GM12878 (cell line): Measurements from ENCODE around the gene PRADC1. TPM values are rescaled to one million over a fixed set of nuclear protein-coding genes. Genes with fewer than 3 reads are reported as not detected.

Source experiments
- ATAC-seq: fragments of 200-7000 bp; cut with Tn5 transposase; 3 replicates; pipeline ENCODE4 v1.9.1; 2020; ENCODE audit warnings: mild to moderate bottlenecking, moderate library complexity
- BruUV-seq: library from RNA; stranded (reverse); fragments of 400-500 nt; replicated peaks from 2 replicates; lab custom pipeline; 2021; lab: Mats Ljungman, UMichigan
- CTCF ChIA-PET: fragments of 300-600 bp; sonication (Branson Sonifier 250); formaldehyde crosslinking; extraction: SDS; loops from one replicate; lab custom pipeline; 2021; ENCODE audit warnings: inconsistent platforms; lab: Yijun Ruan, JAX
- POLR2A ChIA-PET: fragments of 350-600 bp; formaldehyde crosslinking; extraction: SDS; loops from one replicate; lab custom pipeline; 2021; ENCODE audit warnings: inconsistent platforms; lab: Charles Lee
- RAD21 ChIA-PET: fragments of 300-600 bp; sonication (Branson Sonifier 250); formaldehyde crosslinking; loops from one replicate; lab custom pipeline; 2023; ENCODE audit warnings: antibody characterized with exemption; ENCODE audit not compliant: unreplicated experiment; lab: Charles Lee
- SMC1A ChIA-PET: fragments of 300-600 bp; sonication (Branson Sonifier 250); formaldehyde crosslinking; loops from one replicate; lab custom pipeline; 2023; ENCODE audit not compliant: unreplicated experiment, uncharacterized antibody; lab: Charles Lee
- DNase-seq: peaks from one replicate; pipeline ENCODE4 v3.0.0-alpha.2; 2011; ENCODE audit warnings: low read depth, low spot score
- FAIRE-seq: peaks from 3 replicates; lab custom pipeline; 2011; peaks lifted over from hg19 to GRCh38; lab: Jason Lieb, UNC
- H2AFZ ChIP-seq: 2 replicates; pipeline ENCODE4 v1.6.0; 2011; ENCODE audit warnings: low read depth, low read length, control low read depth; ENCODE audit not compliant: control insufficient read depth
- H3K27ac ChIP-seq: 2 replicates; pipeline ENCODE4 v1.5.1; 2011; ENCODE audit warnings: control low read depth; ENCODE audit not compliant: control insufficient read depth, insufficient read depth
- H3K27me3 ChIP-seq, 2 experiments: replicated peaks in 1 of 2; 2 replicates each; pipeline versions ENCODE4 v1.6.0 to v1.6.1; 2011; ENCODE audit warnings: low read length in 1 of 2; ENCODE audit not compliant: control insufficient read depth in 2 of 2, insufficient read depth in 2 of 2
- H3K36me3 ChIP-seq, 2 experiments: 2 replicates each; pipeline ENCODE4 v1.5.1; 2011; ENCODE audit warnings: low read length in 1 of 2; ENCODE audit not compliant: control insufficient read depth in 2 of 2, insufficient read depth in 2 of 2
- H3K4me1 ChIP-seq: 2 replicates; pipeline ENCODE4 v1.6.1; 2011; ENCODE audit warnings: mild to moderate bottlenecking, low read length, moderate library complexity, mixed read lengths; ENCODE audit not compliant: control insufficient read depth, insufficient read depth
- H3K4me2 ChIP-seq: 2 replicates; pipeline ENCODE4 v1.6.0; 2011; ENCODE audit warnings: control low read depth; ENCODE audit not compliant: control insufficient read depth, insufficient read depth
- H3K4me3 ChIP-seq: fragments of 200-600 bp; sonication (generic); 2 replicates; pipeline ENCODE4 v1.5.1; 2016
- H3K79me2 ChIP-seq: 2 replicates; pipeline ENCODE4 v1.6.0; 2011; ENCODE audit warnings: low read length; ENCODE audit not compliant: control insufficient read depth, insufficient read depth
- H3K9ac ChIP-seq: 2 replicates; pipeline ENCODE4 v1.8.0; 2011; ENCODE audit warnings: low read length, control low read depth, mixed read lengths; ENCODE audit not compliant: control insufficient read depth, insufficient read depth
- H3K9me3 ChIP-seq: replicated peaks from 3 replicates; pipeline ENCODE4 v1.5.1; 2011; ENCODE audit warnings: mild to moderate bottlenecking, low read length; ENCODE audit not compliant: control insufficient read depth, insufficient read depth
- H4K20me1 ChIP-seq: 2 replicates; pipeline ENCODE4 v1.6.0; 2011; ENCODE audit not compliant: control insufficient read depth, insufficient read depth
- HDAC2 ChIP-seq: fragments of 200-600 bp; sonication (generic); IDR thresholded peaks from 2 replicates; pipeline ENCODE4 v1.6.1; 2017
- IKZF2 ChIP-seq, 2 experiments: fragments of 450-650 bp; IDR thresholded peaks; 2 replicates each; pipeline ENCODE4 v1.6.1; 2017; ENCODE audit warnings: mild to moderate bottlenecking in 2 of 2, moderate library complexity in 2 of 2
- SUZ12 ChIP-seq: fragments of 200-600 bp; sonication (generic); IDR thresholded peaks from one replicate; pipeline ENCODE4 v1.6.1; 2018; ENCODE audit warnings: antibody characterized with exemption, mild to moderate bottlenecking; ENCODE audit not compliant: unreplicated experiment
- WGBS: methylation state at CpG from one replicate; pipeline ENCODE4 v1.1.6; 2016; ENCODE audit warnings: low lambda C conversion rate; ENCODE audit not compliant: insufficient replicate concordance, insufficient coverage; ENCODE audit errors: missing lambda C conversion rate; 5-methylcytosine and 5-hydroxymethylcytosine counted together
- in situ Hi-C: fragments of 300-500 bp; cut with MboI; formaldehyde crosslinking; loops from 9 replicates; pipeline ENCODE4 v1.14.3; 2018; ENCODE audit warnings: mixed read lengths
- intact Hi-C: fragments of 100-400 bp; cut with micrococcal nuclease; formaldehyde crosslinking; loops from one replicate; pipeline ENCODE4 v1.14.2; 2022; ENCODE audit not compliant: unreplicated experiment
- polyA plus RNA-seq, 11 experiments: library from polyadenylated mRNA; depleted of rRNA in 4 of 11; unstranded in 6 of 11; stranded (reverse) in 5 of 11; fragments of >200 nt; fragmentation: Nextera tagmentation in 4 of 11; fragmentation: Illumina TruSeq in 1 of 11; extraction: Ambion mirVana in 4 of 11; extraction: Trizol in 1 of 11; gene quantifications; 1 replicate in 1 of 11; 2 replicates in 10 of 11; pipeline versions ENCODE4 v1.2.1 to v1.2.3, GENCODE V29; 2011 to 2016; ENCODE audit warnings: inconsistent platforms in 2 of 11, missing spikeins in 2 of 11, low read depth in 1 of 11
- total RNA-seq, 4 experiments: library from RNA; depleted of rRNA in 3 of 4; stranded (reverse); fragments of >200 nt in 3 of 4; fragmentation: Illumina TruSeq in 1 of 4; extraction: Trizol in 1 of 4; gene quantifications; 2 replicates each; pipeline versions ENCODE4 v1.2.1 to v1.2.3, GENCODE V29; 2013 to 2021
- TF ChIP-seq, protein P1 (sequence below): fragments of 450-650 bp; conservative IDR thresholded peaks from 2 replicates; pipeline ENCODE4 v1.6.1; 2017; ENCODE audit warnings: mild to moderate bottlenecking, moderate library complexity
- TF ChIP-seq, protein P2 (sequence below): fragments of 450-650 bp; IDR thresholded peaks from 2 replicates; pipeline ENCODE4 v1.6.1; 2018; ENCODE audit warnings: borderline replicate concordance, mild to moderate bottlenecking; ENCODE audit not compliant: partially characterized antibody

The PRADC1 gene
- total and polyA plus RNA-seq, 10 of the 15 experiments (the other 5 are each of a cell fraction or from before 2014, with no cell fraction given): 3.7 to 39.0 (median 13.8) TPM

DNA sequence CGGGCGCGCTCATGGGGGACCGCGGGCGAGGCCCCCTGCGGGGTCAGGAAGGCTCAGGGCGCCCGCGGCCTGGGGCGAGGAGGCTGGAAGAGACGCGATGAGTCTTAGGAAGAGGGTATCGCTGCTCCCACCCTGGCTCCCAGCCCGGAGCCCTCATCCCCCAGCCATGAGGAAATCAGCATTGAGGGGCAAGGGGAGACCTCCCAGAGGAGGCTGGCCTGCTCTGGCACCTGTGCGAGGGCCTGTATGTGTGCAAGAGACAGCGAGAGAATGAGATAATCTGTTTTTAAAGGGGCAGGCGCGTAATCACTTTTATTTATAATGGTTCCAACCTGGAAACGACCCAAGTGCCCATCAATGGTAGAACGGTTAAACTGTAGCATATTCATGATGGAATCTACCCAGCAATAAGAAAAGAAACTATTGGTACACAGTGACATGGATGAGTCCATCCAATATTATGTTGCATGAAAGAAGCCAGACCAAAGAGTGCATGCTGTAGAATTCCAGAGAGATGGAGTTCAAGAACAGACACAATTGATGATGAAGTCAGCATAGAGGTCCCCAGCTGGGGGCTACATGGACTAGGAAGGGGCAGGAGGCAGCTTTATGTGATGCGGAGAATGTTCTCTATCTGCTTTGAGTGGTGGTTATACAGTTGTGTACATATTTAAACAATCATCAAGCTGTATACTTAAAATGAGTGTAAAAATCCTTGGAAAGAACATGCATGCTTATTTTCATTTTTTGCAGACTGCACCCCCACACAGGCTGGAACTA, 36.8 kb upstream of the PRADC1 start:
- H3K4me3 ChIP-seq: peak overlapping the region; percentile 61; the same call in 1 of the 2 replicates
- no TSS peak for BruUV-seq
- SMC1A ChIA-PET: no interaction called here

More for the DNA sequence above, 36.8 kb upstream of the PRADC1 start:
- in situ Hi-C loops: no loop called here
- peak overlapping the region; percentile 25; the same call in 1 of the 2 replicates for H2AFZ ChIP-seq
- H3K4me2 ChIP-seq: peak overlapping the region; percentile 88
- no peaks in the 10 kb centered on the region for H3K27me3 ChIP-seq
- DNase-seq: no peak
- TF ChIP-seq HDAC2 (no peak), IKZF2 (IDR thresholded peaks at IDR 0.05) (no peak), SUZ12 (no peak)
- TF ChIP-seq, protein P1, sequence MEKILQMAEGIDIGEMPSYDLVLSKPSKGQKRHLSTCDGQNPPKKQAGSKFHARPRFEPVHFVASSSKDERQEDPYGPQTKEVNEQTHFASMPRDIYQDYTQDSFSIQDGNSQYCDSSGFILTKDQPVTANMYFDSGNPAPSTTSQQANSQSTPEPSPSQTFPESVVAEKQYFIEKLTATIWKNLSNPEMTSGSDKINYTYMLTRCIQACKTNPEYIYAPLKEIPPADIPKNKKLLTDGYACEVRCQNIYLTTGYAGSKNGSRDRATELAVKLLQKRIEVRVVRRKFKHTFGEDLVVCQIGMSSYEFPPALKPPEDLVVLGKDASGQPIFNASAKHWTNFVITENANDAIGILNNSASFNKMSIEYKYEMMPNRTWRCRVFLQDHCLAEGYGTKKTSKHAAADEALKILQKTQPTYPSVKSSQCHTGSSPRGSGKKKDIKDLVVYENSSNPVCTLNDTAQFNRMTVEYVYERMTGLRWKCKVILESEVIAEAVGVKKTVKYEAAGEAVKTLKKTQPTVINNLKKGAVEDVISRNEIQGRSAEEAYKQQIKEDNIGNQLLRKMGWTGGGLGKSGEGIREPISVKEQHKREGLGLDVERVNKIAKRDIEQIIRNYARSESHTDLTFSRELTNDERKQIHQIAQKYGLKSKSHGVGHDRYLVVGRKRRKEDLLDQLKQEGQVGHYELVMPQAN: no peak
- TF ChIP-seq, protein P2, sequence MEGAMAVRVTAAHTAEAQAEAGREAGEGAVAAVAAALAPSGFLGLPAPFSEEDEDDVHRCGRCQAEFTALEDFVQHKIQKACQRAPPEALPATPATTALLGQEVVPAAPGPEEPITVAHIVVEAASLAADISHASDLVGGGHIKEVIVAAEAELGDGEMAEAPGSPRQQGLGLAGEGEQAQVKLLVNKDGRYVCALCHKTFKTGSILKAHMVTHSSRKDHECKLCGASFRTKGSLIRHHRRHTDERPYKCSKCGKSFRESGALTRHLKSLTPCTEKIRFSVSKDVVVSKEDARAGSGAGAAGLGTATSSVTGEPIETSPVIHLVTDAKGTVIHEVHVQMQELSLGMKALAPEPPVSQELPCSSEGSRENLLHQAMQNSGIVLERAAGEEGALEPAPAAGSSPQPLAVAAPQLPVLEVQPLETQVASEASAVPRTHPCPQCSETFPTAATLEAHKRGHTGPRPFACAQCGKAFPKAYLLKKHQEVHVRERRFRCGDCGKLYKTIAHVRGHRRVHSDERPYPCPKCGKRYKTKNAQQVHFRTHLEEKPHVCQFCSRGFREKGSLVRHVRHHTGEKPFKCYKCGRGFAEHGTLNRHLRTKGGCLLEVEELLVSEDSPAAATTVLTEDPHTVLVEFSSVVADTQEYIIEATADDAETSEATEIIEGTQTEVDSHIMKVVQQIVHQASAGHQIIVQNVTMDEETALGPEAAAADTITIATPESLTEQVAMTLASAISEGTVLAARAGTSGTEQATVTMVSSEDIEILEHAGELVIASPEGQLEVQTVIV: no peak
- TF ChIP-seq, all 136 proteins: peak for 0
- Histone ChIP-seq H3K27ac (peak overlapping the region; percentile 22), H3K79me2 (no peaks in the 10 kb centered on the region; the same call in 1 of the 2 replicates), H3K36me3 (peaks cover 3% of the 10 kb centered on the region in 2 experiments; a peak in 3 of 4 replicates), H3K9ac (peak overlapping the region; percentile 50; the same call in 1 of the 2 replicates), H3K4me1 (no peaks in the 10 kb centered on the region), H3K9me3 (no peaks in the 10 kb centered on the region), H4K20me1 (no peaks in the 10 kb centered on the region; the same call in 1 of the 2 replicates)
- FAIRE-seq (no peak), ATAC-seq (no peak)
- ChIA-PET RAD21 (no interaction called here), POLR2A (no interaction called here), CTCF (no interaction called here)
- intact Hi-C loops: no loop called here
- 60% methylated on average over 16 of the region's 22 CpGs for WGBS
